Left ventricle myocardium inferior (tissue), 1 donor: Measurements from ENCODE around the gene AKAP6. TPM values are rescaled to one million over a fixed set of nuclear protein-coding genes. Genes with fewer than 3 reads are reported as not detected.

Source experiments
- DNase-seq: peaks from one replicate; pipeline ENCODE4 v3.0.0-alpha.2; 2020
- H3K27ac ChIP-seq: fragments of 200-600 bp; replicated peaks from 2 replicates; pipeline ENCODE4 v1.8.0; 2021
- H3K27me3 ChIP-seq: fragments of 200-600 bp; 2 replicates; pipeline ENCODE4 v1.8.0; 2021; ENCODE audit warnings: low read depth
- H3K36me3 ChIP-seq: fragments of 200-600 bp; 2 replicates; pipeline ENCODE4 v1.8.0; 2021
- H3K4me1 ChIP-seq: fragments of 200-600 bp; 2 replicates; pipeline ENCODE4 v1.8.0; 2021
- H3K4me3 ChIP-seq: fragments of 200-600 bp; 2 replicates; pipeline ENCODE4 v1.8.0; 2021; ENCODE audit warnings: mild to moderate bottlenecking, moderate library complexity
- H3K9me3 ChIP-seq: fragments of 200-600 bp; replicated peaks from 2 replicates; pipeline ENCODE4 v1.8.0; 2021
- CTCF ChIP-seq: fragments of 200-600 bp; IDR thresholded peaks from 2 replicates; pipeline ENCODE4 v1.8.0; 2021; ENCODE audit warnings: antibody characterized with exemption, mild to moderate bottlenecking, borderline replicate concordance
- intact Hi-C: fragments of 100-400 bp; cut with micrococcal nuclease; formaldehyde crosslinking; loops from one replicate; pipeline ENCODE4 v1.11.0; 2022
- total RNA-seq: library from RNA; stranded (reverse); fragmentation: NEBNext Ultra II Directional; extraction: Animal tissue kit (Norgen Biotek cat#: 25700); gene quantifications from one replicate; pipeline ENCODE4 v1.2.1, GENCODE V29; 2021
- donor health status: DM: no; HTN: yes; CAD: no; lungs with severe emphysema.

Gene AKAP6
- total RNA-seq, 1 donor from 2014 or later = 218 TPM

DNA sequence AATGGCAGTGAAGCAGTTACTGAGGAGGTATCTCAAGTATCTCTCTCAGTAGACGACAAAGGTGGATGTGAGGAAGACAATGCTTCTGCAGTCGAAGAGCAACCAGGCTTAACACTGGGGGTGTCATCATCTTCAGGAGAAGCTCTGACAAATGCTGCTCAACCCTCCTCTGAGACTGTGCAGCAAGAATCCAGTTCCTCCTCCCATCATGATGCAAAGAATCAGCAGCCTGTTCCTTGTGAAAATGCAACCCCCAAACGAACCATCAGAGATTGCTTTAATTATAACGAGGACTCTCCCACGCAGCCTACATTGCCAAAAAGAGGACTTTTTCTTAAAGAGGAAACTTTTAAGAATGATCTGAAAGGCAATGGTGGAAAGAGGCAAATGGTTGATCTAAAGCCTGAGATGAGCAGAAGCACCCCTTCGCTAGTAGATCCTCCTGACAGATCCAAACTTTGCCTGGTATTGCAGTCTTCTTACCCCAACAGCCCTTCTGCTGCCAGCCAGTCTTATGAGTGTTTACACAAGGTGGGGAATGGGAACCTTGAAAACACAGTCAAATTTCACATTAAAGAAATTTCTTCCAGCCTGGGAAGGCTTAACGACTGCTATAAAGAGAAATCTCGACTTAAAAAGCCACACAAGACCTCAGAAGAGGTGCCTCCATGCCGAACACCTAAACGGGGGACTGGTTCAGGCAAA lies 216.6 kb downstream of the AKAP6 start:
- H3K4me1 ChIP-seq = peaks cover 90% of the 10 kb centered on the region
- H3K27ac ChIP-seq = peak overlapping the region; percentile 48
- TF ChIP-seq CTCF = no peak
- DNase-seq = no peak
- intact Hi-C loops = no loop called here
- no peak overlapping the region for H3K4me3 ChIP-seq
- H3K36me3 ChIP-seq = peaks cover 18% of the 10 kb centered on the region
- no peaks in the 10 kb centered on the region for H3K27me3 ChIP-seq
- H3K9me3 ChIP-seq = no peaks in the 10 kb centered on the region

DNA sequence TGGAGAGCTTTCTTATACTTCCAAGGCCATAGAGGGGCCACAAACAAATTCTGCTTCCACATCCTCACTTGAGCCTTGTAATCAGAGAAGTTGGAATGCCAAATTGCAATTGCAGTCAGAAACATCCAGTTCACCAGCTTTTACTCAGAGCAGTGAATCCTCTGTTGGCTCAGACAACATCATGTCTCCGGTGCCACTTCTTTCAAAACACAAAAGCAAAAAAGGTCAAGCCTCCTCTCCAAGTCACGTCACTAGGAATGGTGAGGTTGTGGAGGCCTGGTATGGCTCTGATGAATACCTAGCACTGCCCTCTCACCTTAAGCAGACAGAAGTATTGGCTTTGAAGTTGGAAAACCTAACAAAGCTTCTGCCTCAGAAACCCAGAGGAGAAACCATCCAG lies 217.1 kb downstream of the AKAP6 start:
- peak overlapping the region; percentile 48 for H3K27ac ChIP-seq
- H3K27me3 ChIP-seq = no peaks in the 10 kb centered on the region
- H3K9me3 ChIP-seq = no peaks in the 10 kb centered on the region
- no peak for DNase-seq
- no peak overlapping the region for H3K4me3 ChIP-seq
- peaks cover 96% of the 10 kb centered on the region for H3K4me1 ChIP-seq
- no peak for TF ChIP-seq CTCF
- peaks cover 18% of the 10 kb centered on the region for H3K36me3 ChIP-seq
- intact Hi-C loops = no loop called here

DNA sequence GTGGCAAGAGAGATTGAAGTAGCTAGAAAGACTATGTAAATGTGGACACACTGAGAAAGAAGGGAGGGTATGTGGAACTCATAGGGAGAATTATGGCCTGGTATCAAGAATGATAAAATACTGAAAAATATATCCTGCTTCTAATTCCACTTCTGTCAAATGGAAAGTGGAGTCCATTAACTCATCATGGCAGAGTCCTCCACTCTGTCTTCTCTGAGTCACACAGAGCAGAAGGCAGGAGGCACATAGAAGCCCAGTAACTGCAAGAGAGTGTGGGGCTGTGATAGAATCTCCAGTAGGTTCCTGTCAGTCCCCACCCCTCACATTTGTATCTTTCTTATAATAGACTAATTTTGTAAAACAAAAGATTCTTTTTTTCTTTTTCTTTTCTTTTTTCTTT lies 223.7 kb downstream of the AKAP6 start:
- Histone ChIP-seq H3K27ac (peak overlapping the region; percentile 1), H3K9me3 (no peaks in the 10 kb centered on the region), H3K27me3 (no peaks in the 10 kb centered on the region), H3K36me3 (peaks cover 2% of the 10 kb centered on the region), H3K4me3 (no peak overlapping the region), H3K4me1 (peaks cover 57% of the 10 kb centered on the region)
- TF ChIP-seq CTCF = no peak
- intact Hi-C loops = no loop called here
- no peak for DNase-seq

DNA sequence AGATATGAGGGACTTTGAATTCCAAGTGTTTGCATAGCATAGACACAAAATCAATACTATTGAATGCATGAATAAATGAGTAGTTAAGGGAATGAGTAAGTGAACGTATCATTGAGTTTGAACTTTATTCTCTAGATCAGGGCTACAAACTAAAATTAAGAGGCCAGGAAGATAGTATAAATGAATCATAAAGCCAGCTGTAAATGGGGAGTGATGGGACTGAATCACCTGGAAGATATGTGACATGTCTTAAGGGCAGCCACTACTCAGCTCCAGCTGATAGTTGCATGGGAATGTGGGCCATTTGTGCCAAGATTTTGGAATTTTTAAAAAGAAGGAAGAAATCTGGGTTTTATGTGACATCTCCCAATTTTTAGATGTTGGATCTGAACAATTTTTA lies 229.9 kb downstream of the AKAP6 start:
- intact Hi-C loops = no loop called here
- H3K4me1 ChIP-seq = peaks cover 45% of the 10 kb centered on the region
- H3K36me3 ChIP-seq = no peaks in the 10 kb centered on the region
- no peak for DNase-seq
- H3K9me3 ChIP-seq = no peaks in the 10 kb centered on the region
- no peak for TF ChIP-seq CTCF
- H3K27me3 ChIP-seq = no peaks in the 10 kb centered on the region
- no peak overlapping the region for H3K4me3 ChIP-seq
- peak overlapping the region; percentile 70 for H3K27ac ChIP-seq

DNA sequence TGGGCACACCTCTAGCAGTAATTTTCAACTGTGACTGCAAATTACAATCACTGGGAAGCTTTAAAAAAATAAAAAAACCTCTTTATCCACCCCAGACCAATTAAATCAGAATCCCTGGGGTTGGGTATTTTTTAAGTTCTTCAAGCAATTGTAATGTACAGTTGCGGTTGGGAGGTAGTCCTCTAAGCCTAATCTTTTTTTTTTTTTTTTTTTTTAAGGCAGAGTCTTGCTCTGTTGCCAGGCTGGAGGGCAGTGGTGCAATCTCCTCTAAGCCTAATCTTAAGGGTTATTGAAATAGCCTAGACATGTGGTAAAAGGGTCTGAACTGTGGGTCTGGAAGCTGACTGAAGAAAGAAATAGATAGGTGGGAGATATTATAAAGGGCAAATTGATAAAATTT lies 230.5 kb downstream of the AKAP6 start:
- peak overlapping the region; percentile 70 for H3K27ac ChIP-seq
- no peak overlapping the region for H3K4me3 ChIP-seq
- no peaks in the 10 kb centered on the region for H3K36me3 ChIP-seq
- no peak for TF ChIP-seq CTCF
- no peaks in the 10 kb centered on the region for H3K27me3 ChIP-seq
- intact Hi-C loops = no loop called here
- peaks cover 49% of the 10 kb centered on the region for H3K4me1 ChIP-seq
- no peak for DNase-seq
- no peaks in the 10 kb centered on the region for H3K9me3 ChIP-seq
